GM21576 (cell line): ENCODE results near the gene ATP9A.
A peak's percentile ranks its signal among the peaks of the same experiment; 100 is the strongest.

Experiments
- ATAC-seq: cut with Tn5 transposase; IDR thresholded peaks from one replicate; pipeline ENCODE4 v1.9.1; 2021; ENCODE audit warnings: mild to moderate bottlenecking, moderate library complexity; ENCODE audit not compliant: unreplicated experiment

ATP9A gene

GRCh38 chr20:51609251-51609650 is 158.9 kb downstream of the ATP9A start:
- no peak for ATAC-seq

GRCh38 chr20:51608061-51608460 is 160.1 kb downstream of the ATP9A start:
- no peak for ATAC-seq

GRCh38 chr20:51607170-51607569 is 161.0 kb downstream of the ATP9A start:
- ATAC-seq, result no peak

- ATAC-seq, result no peak
Observed at GRCh38 chr20:51604851-51605250, 163.3 kb downstream of the ATP9A start.

- ATAC-seq, result no peak
Observed at GRCh38 chr20:51602131-51602530, 166.1 kb downstream of the ATP9A start.

- no peak for ATAC-seq
Observed at GRCh38 chr20:51600950-51601349, 167.2 kb downstream of the ATP9A start.

- ATAC-seq, result no peak
Observed at GRCh38 chr20:51600016-51600420, 168.2 kb downstream of the ATP9A start.

- ATAC-seq, result no peak
Observed at GRCh38 chr20:51598556-51598955, 169.6 kb downstream of the ATP9A start.

- ATAC-seq, result no peak
Observed at GRCh38 chr20:51597389-51598231, 170.6 kb downstream of the ATP9A start.

- no peak for ATAC-seq
Observed at GRCh38 chr20:51596668-51597388, 171.4 kb downstream of the ATP9A start.

- ATAC-seq, result no peak
Observed at GRCh38 chr20:51595744-51596143, 172.4 kb downstream of the ATP9A start.

- peak; percentile 82 for ATAC-seq
Observed at GRCh38 chr20:51595058-51595532, 173.1 kb downstream of the ATP9A start.

- ATAC-seq, result no peak
Observed at GRCh38 chr20:51594236-51595057, 173.7 kb downstream of the ATP9A start.

GRCh38 chr20:51593584-51593983 is 174.6 kb downstream of the ATP9A start:
- ATAC-seq, result no peak

- no peak for ATAC-seq
Observed at GRCh38 chr20:51592564-51592963, 175.6 kb downstream of the ATP9A start.

GRCh38 chr20:51591871-51592270 is 176.3 kb downstream of the ATP9A start:
- ATAC-seq, result no peak

GRCh38 chr20:51588762-51589161 is 179.4 kb downstream of the ATP9A start:
- no peak for ATAC-seq

- ATAC-seq, result no peak
Observed at GRCh38 chr20:51587145-51587544, 181.0 kb downstream of the ATP9A start.

GRCh38 chr20:51586005-51586440 is 182.2 kb downstream of the ATP9A start:
- no peak for ATAC-seq

GRCh38 chr20:51585148-51585547 is 183.0 kb downstream of the ATP9A start:
- no peak for ATAC-seq

- ATAC-seq, result no peak
Observed at GRCh38 chr20:51584737-51585136, 183.5 kb downstream of the ATP9A start.
